Cerebellar nuclear complex (tissue), 1 donor: Measurements from ENCODE around the gene ZNF394.
A peak's percentile ranks its signal among the peaks of the same experiment; 100 is the strongest.

Experiments
- DNase-seq, 2 experiments: peaks; one replicate each; lab custom pipeline; 2025; lab: John Stamatoyannopoulos, UW

The ZNF394 gene

GRCh38 chr7:99493823-99494222, 6.3 kb downstream of the ZNF394 start:
- no peak for DNase-seq

- DNase-seq: no peak
Observed at GRCh38 chr7:99490878-99491277, 9.2 kb downstream of the ZNF394 start.

GRCh38 chr7:99489235-99489634, 10.8 kb downstream of the ZNF394 start:
- no peak for DNase-seq

- DNase-seq: no peak
Observed at GRCh38 chr7:99485094-99485493, 15.0 kb downstream of the ZNF394 start.

- DNase-seq: no peak
Observed at GRCh38 chr7:99478464-99479440, 21.3 kb downstream of the ZNF394 start.

- DNase-seq: no peak
Observed at GRCh38 chr7:99476107-99476506, 24.0 kb downstream of the ZNF394 start.

GRCh38 chr7:99473315-99473596, 26.8 kb downstream of the ZNF394 start:
- DNase-seq: no peak

GRCh38 chr7:99472561-99473314, 27.3 kb downstream of the ZNF394 start, which contains the start of gene ZNF789:
Gene ZNF789 (plus strand): TSS chr7:99472890. CDS start chr7:99476457, 3,567 bp downstream.
- peak; percentile 49 to 89 for DNase-seq

- no peak for DNase-seq
Observed at GRCh38 chr7:99469381-99470065, 30.6 kb downstream of the ZNF394 start.

- DNase-seq: no peak
Observed at GRCh38 chr7:99468336-99468918, 31.7 kb downstream of the ZNF394 start.

GRCh38 chr7:99465421-99465768, 34.7 kb downstream of the ZNF394 start:
- no peak for DNase-seq

GRCh38 chr7:99461221-99461620, 38.9 kb downstream of the ZNF394 start:
- DNase-seq: no peak

GRCh38 chr7:99460651-99461050, 39.4 kb downstream of the ZNF394 start:
- DNase-seq: no peak

GRCh38 chr7:99459087-99459486, 41.0 kb downstream of the ZNF394 start:
- no peak for DNase-seq

GRCh38 chr7:99457650-99458493, 42.2 kb downstream of the ZNF394 start:
- no peak for DNase-seq

- no peak for DNase-seq
Observed at GRCh38 chr7:99457050-99457649, 42.9 kb downstream of the ZNF394 start.

GRCh38 chr7:99456288-99456687, 43.8 kb downstream of the ZNF394 start:
- no peak for DNase-seq

GRCh38 chr7:99455874-99456273, 44.2 kb downstream of the ZNF394 start:
- DNase-seq: no peak

- no peak for DNase-seq
Observed at GRCh38 chr7:99453105-99453504, 47.0 kb downstream of the ZNF394 start.

GRCh38 chr7:99452541-99452940, 47.5 kb downstream of the ZNF394 start:
- DNase-seq: no peak

GRCh38 chr7:99451936-99452335, 48.1 kb downstream of the ZNF394 start:
- no peak for DNase-seq
